Left ventricle myocardium inferior (tissue), 1 donor: Measurements from ENCODE around the gene NEDD8. TPM values are rescaled to one million over a fixed set of nuclear protein-coding genes. Genes with fewer than 3 reads are reported as not detected.

ENCODE experiments used
- DNase-seq: peaks from one replicate; pipeline ENCODE4 v3.0.0-alpha.2; 2020
- H3K27ac ChIP-seq: fragments of 200-600 bp; replicated peaks from 2 replicates; pipeline ENCODE4 v1.8.0; 2021
- H3K27me3 ChIP-seq: fragments of 200-600 bp; 2 replicates; pipeline ENCODE4 v1.8.0; 2021; ENCODE audit warnings: low read depth
- H3K36me3 ChIP-seq: fragments of 200-600 bp; 2 replicates; pipeline ENCODE4 v1.8.0; 2021
- H3K4me1 ChIP-seq: fragments of 200-600 bp; 2 replicates; pipeline ENCODE4 v1.8.0; 2021
- H3K4me3 ChIP-seq: fragments of 200-600 bp; 2 replicates; pipeline ENCODE4 v1.8.0; 2021; ENCODE audit warnings: mild to moderate bottlenecking, moderate library complexity
- H3K9me3 ChIP-seq: fragments of 200-600 bp; replicated peaks from 2 replicates; pipeline ENCODE4 v1.8.0; 2021
- CTCF ChIP-seq: fragments of 200-600 bp; IDR thresholded peaks from 2 replicates; pipeline ENCODE4 v1.8.0; 2021; ENCODE audit warnings: antibody characterized with exemption, mild to moderate bottlenecking, borderline replicate concordance
- intact Hi-C: fragments of 100-400 bp; cut with micrococcal nuclease; formaldehyde crosslinking; loops from one replicate; pipeline ENCODE4 v1.11.0; 2022
- total RNA-seq: library from RNA; stranded (reverse); fragmentation: NEBNext Ultra II Directional; extraction: Animal tissue kit (Norgen Biotek cat#: 25700); gene quantifications from one replicate; pipeline ENCODE4 v1.2.1, GENCODE V29; 2021
- donor health status: DM: no; HTN: yes; CAD: no; lungs with severe emphysema.

Gene NEDD8
- total RNA-seq, 1 donor from 2014 or later = 214 TPM

- peaks cover 69% of the 10 kb centered on the region for H3K36me3 ChIP-seq
- no peak overlapping the region for H3K27ac ChIP-seq
- H3K9me3 ChIP-seq = no peaks in the 10 kb centered on the region
- DNase-seq = no peak
- no peak overlapping the region for H3K4me3 ChIP-seq
- intact Hi-C loops = no loop called here
- no peak for TF ChIP-seq CTCF
- no peaks in the 10 kb centered on the region for H3K27me3 ChIP-seq
- H3K4me1 ChIP-seq = peaks cover 21% of the 10 kb centered on the region
Observed at GRCh38 chr14:24186831-24187538, 45.2 kb downstream of the NEDD8 start.

GRCh38 chr14:24185741-24186140 is 46.4 kb downstream of the NEDD8 start:
- Histone ChIP-seq H3K27me3 (no peaks in the 10 kb centered on the region), H3K27ac (no peak overlapping the region), H3K36me3 (peaks cover 70% of the 10 kb centered on the region), H3K9me3 (no peaks in the 10 kb centered on the region), H3K4me3 (no peak overlapping the region), H3K4me1 (peaks cover 22% of the 10 kb centered on the region)
- no peak for DNase-seq
- intact Hi-C loops = no loop called here
- no peak for TF ChIP-seq CTCF

GRCh38 chr14:24185026-24185425 is 47.1 kb downstream of the NEDD8 start:
- intact Hi-C loops = no loop called here
- Histone ChIP-seq H3K4me1 (peaks cover 30% of the 10 kb centered on the region), H3K36me3 (peaks cover 65% of the 10 kb centered on the region), H3K27me3 (no peaks in the 10 kb centered on the region), H3K4me3 (no peak overlapping the region), H3K9me3 (no peaks in the 10 kb centered on the region), H3K27ac (no peak overlapping the region)
- DNase-seq = no peak
- no peak for TF ChIP-seq CTCF

- Histone ChIP-seq H3K4me3 (no peak overlapping the region), H3K36me3 (peaks cover 68% of the 10 kb centered on the region), H3K4me1 (peaks cover 36% of the 10 kb centered on the region), H3K27ac (no peak overlapping the region), H3K27me3 (no peaks in the 10 kb centered on the region), H3K9me3 (no peaks in the 10 kb centered on the region)
- DNase-seq = no peak
- intact Hi-C loops = no loop called here
- no peak for TF ChIP-seq CTCF
Observed at GRCh38 chr14:24184104-24184970, 47.8 kb downstream of the NEDD8 start.

GRCh38 chr14:24183014-24183481 is 49.1 kb downstream of the NEDD8 start:
- H3K9me3 ChIP-seq = no peaks in the 10 kb centered on the region
- H3K36me3 ChIP-seq = peaks cover 76% of the 10 kb centered on the region
- intact Hi-C loops = no loop called here
- H3K27ac ChIP-seq = no peak overlapping the region
- no peak for TF ChIP-seq CTCF
- DNase-seq = no peak
- H3K4me3 ChIP-seq = no peak overlapping the region
- H3K4me1 ChIP-seq = peaks cover 25% of the 10 kb centered on the region
- H3K27me3 ChIP-seq = no peaks in the 10 kb centered on the region
